Activated naive CD4-positive, alpha-beta T cell treated with anti-CD3 and anti-CD28 coated beads for 36 hours (primary cell): ENCODE measurements around the gene REST. TPM values are rescaled to one million over a fixed set of nuclear protein-coding genes. Genes with fewer than 3 reads are reported as not detected.
"Not testable (repeated sequence)": the region's sequence is repeated elsewhere in the genome, so short reads cannot be mapped to it uniquely, and the experiment has no call there.

Source experiments
- CTCF ChIA-PET: fragments of 350-600 bp; sonication (Branson Sonifier 250); formaldehyde crosslinking; loops from one replicate; lab custom pipeline; 2021; ENCODE audit warnings: antibody characterized with exemption; lab: Charles Lee
- DNase-seq: peaks from one replicate; pipeline ENCODE4 v3.0.0-alpha.2; 2020
- H3K27ac Mint-ChIP-seq: one replicate; pipeline ENCODE4 v1.8.0; 2021; ENCODE audit warnings: mild to moderate bottlenecking, mixed read lengths
- H3K27me3 Mint-ChIP-seq: one replicate; pipeline ENCODE4 v1.8.0; 2021; ENCODE audit warnings: low read depth, mixed read lengths
- H3K36me3 Mint-ChIP-seq: one replicate; pipeline ENCODE4 v1.8.0; 2021; ENCODE audit warnings: low read depth, mixed read lengths
- H3K4me1 Mint-ChIP-seq: one replicate; pipeline ENCODE4 v1.8.0; 2021; ENCODE audit warnings: low read depth, mixed read lengths
- H3K4me3 Mint-ChIP-seq: one replicate; pipeline ENCODE4 v1.8.0; 2021; ENCODE audit warnings: mild to moderate bottlenecking, moderate library complexity, mixed read lengths
- H3K9me3 Mint-ChIP-seq: one replicate; pipeline ENCODE4 v1.8.0; 2021; ENCODE audit warnings: mixed read lengths
- intact Hi-C: fragments of 100-400 bp; cut with micrococcal nuclease; formaldehyde crosslinking; loops from one replicate; pipeline ENCODE4 v1.15.1; 2023
- total RNA-seq, 2 experiments: library from RNA; stranded (reverse); gene quantifications; one replicate each; pipeline ENCODE4 v1.2.3, GENCODE V29; 2021

REST gene
- total RNA-seq, 2 experiments from 2014 or later: 35.6 to 36.8 TPM

GRCh38 chr4:56884511-56884910 is 23.2 kb upstream of the REST start:
- DNase-seq, intact Hi-C loops, H3K4me3 Mint-ChIP-seq, H3K36me3 Mint-ChIP-seq, H3K27me3 Mint-ChIP-seq, H3K27ac Mint-ChIP-seq, H3K4me1 Mint-ChIP-seq, H3K9me3 Mint-ChIP-seq: not testable (repeated sequence)
- CTCF ChIA-PET: interaction anchor here (0.7 kb wide), 1 partner anchor 85 kb away, joined by 3 read pairs; no protein-coding TSS in a partner anchor

- Mint-ChIP-seq H3K9me3 (no peaks in the 10 kb centered on the region), H3K4me3 (no peak overlapping the region), H3K36me3 (no peaks in the 10 kb centered on the region), H3K27ac (no peak overlapping the region), H3K4me1 (no peaks in the 10 kb centered on the region), H3K27me3 (no peaks in the 10 kb centered on the region)
- DNase-seq: no peak
- intact Hi-C loops: no loop called here
- CTCF ChIA-PET: interaction anchor here (0.6 kb wide), 1 partner anchor 24 kb away, joined by 4 read pairs; no protein-coding TSS in a partner anchor
Observed at GRCh38 chr4:56892691-56893090, 15.0 kb upstream of the REST start.

- CTCF ChIA-PET, H3K36me3 Mint-ChIP-seq, H3K4me3 Mint-ChIP-seq, H3K9me3 Mint-ChIP-seq, H3K27me3 Mint-ChIP-seq, H3K4me1 Mint-ChIP-seq, DNase-seq, intact Hi-C loops, H3K27ac Mint-ChIP-seq: not testable (repeated sequence)
Observed at GRCh38 chr4:56897842-56898241, 9.9 kb upstream of the REST start.

GRCh38 chr4:56900186-56900585 is 7.5 kb upstream of the REST start:
- H3K9me3 Mint-ChIP-seq, H3K27me3 Mint-ChIP-seq: not testable (repeated sequence)

GRCh38 chr4:56902703-56903102 is 5.0 kb upstream of the REST start:
- no peak for DNase-seq
- Mint-ChIP-seq H3K27ac (no peak overlapping the region), H3K36me3 (no peaks in the 10 kb centered on the region), H3K4me1 (peaks cover 14% of the 10 kb centered on the region), H3K4me3 (no peak overlapping the region), H3K27me3 (no peaks in the 10 kb centered on the region), H3K9me3 (no peaks in the 10 kb centered on the region)
- intact Hi-C loops: no loop called here
- CTCF ChIA-PET: interaction anchor here (0.6 to 0.7 kb wide), 3 partner anchors 74 to 968 kb away, joined by 3 to 5 read pairs (median 4); no protein-coding TSS in a partner anchor

More at GRCh38 chr4:56900186-56900585, 7.5 kb upstream of the REST start:
- H3K4me3 Mint-ChIP-seq, intact Hi-C loops, H3K36me3 Mint-ChIP-seq, DNase-seq, H3K4me1 Mint-ChIP-seq, H3K27ac Mint-ChIP-seq: not testable (repeated sequence)
- CTCF ChIA-PET: interaction anchor here (0.9 kb wide), 1 partner anchor 13 kb away, joined by 7 read pairs; no protein-coding TSS in a partner anchor

- intact Hi-C loops: loop anchor here (2.0 to 5.0 kb wide), 3 partner anchors 248 to 1053 kb away; partner anchors contain the start of genes CEP135 and EXOC1
- no peak overlapping the region for H3K4me3 Mint-ChIP-seq
- H3K36me3 Mint-ChIP-seq: peaks cover 3% of the 10 kb centered on the region
- CTCF ChIA-PET: no interaction called here
- H3K27me3 Mint-ChIP-seq: no peaks in the 10 kb centered on the region
- no peaks in the 10 kb centered on the region for H3K9me3 Mint-ChIP-seq
- peaks cover 26% of the 10 kb centered on the region for H3K4me1 Mint-ChIP-seq
- H3K27ac Mint-ChIP-seq: no peak overlapping the region
- no peak for DNase-seq
Observed at GRCh38 chr4:56905796-56906195, 1.9 kb upstream of the REST start.

GRCh38 chr4:56906489-56907393 is 959 bp upstream of the REST start:
- peaks cover 35% of the 10 kb centered on the region for H3K4me1 Mint-ChIP-seq
- H3K27me3 Mint-ChIP-seq: no peaks in the 10 kb centered on the region
- H3K27ac Mint-ChIP-seq: no peak overlapping the region
- no peaks in the 10 kb centered on the region for H3K9me3 Mint-ChIP-seq
- peak overlapping the region; percentile 81 for H3K4me3 Mint-ChIP-seq
- intact Hi-C loops: loop anchor here (2.0 to 5.0 kb wide), 3 partner anchors 249 to 1054 kb away; partner anchors contain the start of genes CEP135 and EXOC1
- H3K36me3 Mint-ChIP-seq: peaks cover 9% of the 10 kb centered on the region
- DNase-seq: peak; percentile 16
- CTCF ChIA-PET: interaction anchor here (0.6 to 1.6 kb wide), 5 partner anchors 71 to 483 kb away, joined by 3 to 4 read pairs (median 3); partner anchors contain the start of genes IGFBP7, NOA1 and POLR2B

GRCh38 chr4:56908206-56909085 is 746 bp downstream of the REST start:
- intact Hi-C loops: loop anchor here (1.0 to 5.0 kb wide), 6 partner anchors 69 to 1056 kb away; partner anchors contain the start of genes AASDH, EXOC1, NOA1 and PPAT
- peaks cover 46% of the 10 kb centered on the region for H3K4me1 Mint-ChIP-seq
- peaks cover 12% of the 10 kb centered on the region for H3K36me3 Mint-ChIP-seq
- H3K4me3 Mint-ChIP-seq: peak overlapping the region; percentile 92
- H3K27me3 Mint-ChIP-seq: no peaks in the 10 kb centered on the region
- peak; percentile 67 for DNase-seq
- CTCF ChIA-PET: interaction anchor here (1.1 to 1.2 kb wide), 2 partner anchors 12 to 65 kb away, joined by 3 to 4 read pairs; no protein-coding TSS in a partner anchor
- H3K9me3 Mint-ChIP-seq: no peaks in the 10 kb centered on the region
- peak overlapping the region; percentile 95 for H3K27ac Mint-ChIP-seq

GRCh38 chr4:56909086-56909894 is 1.6 kb downstream of the REST start:
- DNase-seq: peak; percentile 64
- Mint-ChIP-seq H3K27me3 (no peaks in the 10 kb centered on the region), H3K36me3 (peaks cover 14% of the 10 kb centered on the region), H3K27ac (peak overlapping the region; percentile 95), H3K4me1 (peaks cover 52% of the 10 kb centered on the region), H3K4me3 (peak overlapping the region; percentile 92), H3K9me3 (no peaks in the 10 kb centered on the region)
- intact Hi-C loops: loop anchor here (1.0 to 5.0 kb wide), 5 partner anchors 68 to 1057 kb away; partner anchors contain the start of genes AASDH, EXOC1 and NOA1
- CTCF ChIA-PET: interaction anchor here (0.7 to 1.6 kb wide), 5 partner anchors 11 to 73 kb away, joined by 3 to 5 read pairs (median 3); partner anchors contain the start of gene NOA1

GRCh38 chr4:56910172-56910967 is 2.7 kb downstream of the REST start:
- Mint-ChIP-seq H3K27ac (peak overlapping the region; percentile 95), H3K36me3 (peaks cover 18% of the 10 kb centered on the region), H3K9me3 (no peaks in the 10 kb centered on the region), H3K27me3 (no peaks in the 10 kb centered on the region), H3K4me3 (peak overlapping the region; percentile 92), H3K4me1 (peaks cover 57% of the 10 kb centered on the region)
- peak; percentile 13 for DNase-seq
- CTCF ChIA-PET: interaction anchor here (1.2 to 1.6 kb wide), 2 partner anchors 67 to 74 kb away, joined by 3 to 5 read pairs; partner anchors contain the start of gene NOA1
- intact Hi-C loops: loop anchor here (1.0 kb wide), 1 partner anchor 12 kb away; no protein-coding TSS in a partner anchor
